GM15510 (cell line): ENCODE data around the gene PTPRN.

Experiments used
- POLR2A ChIP-seq: IDR thresholded peaks from 3 replicates; pipeline ENCODE4 v1.6.1; 2011; ENCODE audit warnings: borderline replicate concordance; ENCODE audit not compliant: insufficient read length; ENCODE audit errors: extremely low read depth

The PTPRN gene

GRCh38 chr2:219284501-219285372 is 24.5 kb downstream of the PTPRN start:
- no peak for TF ChIP-seq POLR2A

- TF ChIP-seq POLR2A = no peak
Measured at GRCh38 chr2:219282943-219283581, 26.1 kb downstream of the PTPRN start.

- TF ChIP-seq POLR2A = no peak
Measured at GRCh38 chr2:219282375-219282774, 26.8 kb downstream of the PTPRN start.

- TF ChIP-seq POLR2A = no peak
Measured at GRCh38 chr2:219281588-219281987, 27.6 kb downstream of the PTPRN start.

GRCh38 chr2:219280651-219281050 is 28.6 kb downstream of the PTPRN start:
- no peak for TF ChIP-seq POLR2A

- TF ChIP-seq POLR2A = no peak
Measured at GRCh38 chr2:219279916-219280516, 29.2 kb downstream of the PTPRN start.

- peak; percentile 88 for TF ChIP-seq POLR2A
Measured at GRCh38 chr2:219279151-219279915, 29.9 kb downstream of the PTPRN start, which contains the start of gene DNAJB2. DNAJB2 (plus strand) TSS chr2:219279366; CDS start chr2:219279834, 468 bp downstream.

- TF ChIP-seq POLR2A = no peak
Measured at GRCh38 chr2:219278655-219279150, 30.5 kb downstream of the PTPRN start.

GRCh38 chr2:219277703-219278654 is 31.2 kb downstream of the PTPRN start:
- peak; percentile 31 for TF ChIP-seq POLR2A

GRCh38 chr2:219274361-219274921 is 34.8 kb downstream of the PTPRN start:
- no peak for TF ChIP-seq POLR2A

- no peak for TF ChIP-seq POLR2A
Measured at GRCh38 chr2:219273937-219274336, 35.3 kb downstream of the PTPRN start.

- no peak for TF ChIP-seq POLR2A
Measured at GRCh38 chr2:219272995-219273394, 36.2 kb downstream of the PTPRN start.

GRCh38 chr2:219272356-219272755 is 36.8 kb downstream of the PTPRN start:
- no peak for TF ChIP-seq POLR2A

- TF ChIP-seq POLR2A = no peak
Measured at GRCh38 chr2:219271021-219271420, 38.2 kb downstream of the PTPRN start.

- TF ChIP-seq POLR2A = no peak
Measured at GRCh38 chr2:219270055-219270372, 39.2 kb downstream of the PTPRN start.
